ENCODE measurements around the gene CYP27A1. TPM values are rescaled to one million over a fixed set of nuclear protein-coding genes. Genes with fewer than 3 reads are reported as not detected.

The CYP27A1 gene
- total and polyA plus RNA-seq, 7 donors = 9.3 to 48.4 (median 32.0) TPM

DNA sequence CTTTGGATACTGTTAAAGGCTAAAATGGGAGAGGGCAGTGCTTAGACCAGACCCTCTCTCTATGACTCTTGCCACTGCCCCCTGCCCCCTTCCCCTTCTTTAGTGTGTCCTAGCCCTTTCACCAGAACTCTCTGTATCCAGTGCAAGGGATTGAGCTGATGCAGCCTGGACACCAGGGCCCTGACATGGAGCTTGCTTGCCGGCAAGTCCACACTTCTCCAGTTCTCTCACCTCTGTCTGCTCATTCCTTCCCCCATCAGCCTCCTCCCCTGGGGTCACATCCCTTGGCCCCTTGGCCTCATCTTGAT, 76.1 kb downstream of the CYP27A1 start:
- H3K27ac ChIP-seq = no peak overlapping the region
- WGBS, 3 donors = 22 to 40% (median 22%) methylated on average over 1 of the region's 1 CpG
- no peaks in the 10 kb centered on the region for H3K9me3 ChIP-seq
- H3K4me3 ChIP-seq = no peak overlapping the region
- TF ChIP-seq, protein P1, sequence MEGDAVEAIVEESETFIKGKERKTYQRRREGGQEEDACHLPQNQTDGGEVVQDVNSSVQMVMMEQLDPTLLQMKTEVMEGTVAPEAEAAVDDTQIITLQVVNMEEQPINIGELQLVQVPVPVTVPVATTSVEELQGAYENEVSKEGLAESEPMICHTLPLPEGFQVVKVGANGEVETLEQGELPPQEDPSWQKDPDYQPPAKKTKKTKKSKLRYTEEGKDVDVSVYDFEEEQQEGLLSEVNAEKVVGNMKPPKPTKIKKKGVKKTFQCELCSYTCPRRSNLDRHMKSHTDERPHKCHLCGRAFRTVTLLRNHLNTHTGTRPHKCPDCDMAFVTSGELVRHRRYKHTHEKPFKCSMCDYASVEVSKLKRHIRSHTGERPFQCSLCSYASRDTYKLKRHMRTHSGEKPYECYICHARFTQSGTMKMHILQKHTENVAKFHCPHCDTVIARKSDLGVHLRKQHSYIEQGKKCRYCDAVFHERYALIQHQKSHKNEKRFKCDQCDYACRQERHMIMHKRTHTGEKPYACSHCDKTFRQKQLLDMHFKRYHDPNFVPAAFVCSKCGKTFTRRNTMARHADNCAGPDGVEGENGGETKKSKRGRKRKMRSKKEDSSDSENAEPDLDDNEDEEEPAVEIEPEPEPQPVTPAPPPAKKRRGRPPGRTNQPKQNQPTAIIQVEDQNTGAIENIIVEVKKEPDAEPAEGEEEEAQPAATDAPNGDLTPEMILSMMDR (IDR thresholded peaks at IDR 0.05) = no peak
- H3K27me3 ChIP-seq (ENCODE audit: insufficient read depth in 3 of 3, low read length in 2 of 3) = peaks cover 0 to 56% (median 15%) of the 10 kb centered on the region in 3 donors
- ATAC-seq = no peak
- DNase-seq = peak in 1 of 2 donors; percentile 23
- intact Hi-C loops (cut with DNase I) = loop anchor here in 1 of 2 donors (5.0 kb wide), 1 partner anchor 124 kb away; no protein-coding TSS in a partner anchor
- H3K36me3 ChIP-seq (ENCODE audit: insufficient read depth in 1 of 2, low read depth in 1 of 2) = no peaks in the 10 kb centered on the region
- H3K4me1 ChIP-seq = peaks cover 8% of the 10 kb centered on the region

DNA sequence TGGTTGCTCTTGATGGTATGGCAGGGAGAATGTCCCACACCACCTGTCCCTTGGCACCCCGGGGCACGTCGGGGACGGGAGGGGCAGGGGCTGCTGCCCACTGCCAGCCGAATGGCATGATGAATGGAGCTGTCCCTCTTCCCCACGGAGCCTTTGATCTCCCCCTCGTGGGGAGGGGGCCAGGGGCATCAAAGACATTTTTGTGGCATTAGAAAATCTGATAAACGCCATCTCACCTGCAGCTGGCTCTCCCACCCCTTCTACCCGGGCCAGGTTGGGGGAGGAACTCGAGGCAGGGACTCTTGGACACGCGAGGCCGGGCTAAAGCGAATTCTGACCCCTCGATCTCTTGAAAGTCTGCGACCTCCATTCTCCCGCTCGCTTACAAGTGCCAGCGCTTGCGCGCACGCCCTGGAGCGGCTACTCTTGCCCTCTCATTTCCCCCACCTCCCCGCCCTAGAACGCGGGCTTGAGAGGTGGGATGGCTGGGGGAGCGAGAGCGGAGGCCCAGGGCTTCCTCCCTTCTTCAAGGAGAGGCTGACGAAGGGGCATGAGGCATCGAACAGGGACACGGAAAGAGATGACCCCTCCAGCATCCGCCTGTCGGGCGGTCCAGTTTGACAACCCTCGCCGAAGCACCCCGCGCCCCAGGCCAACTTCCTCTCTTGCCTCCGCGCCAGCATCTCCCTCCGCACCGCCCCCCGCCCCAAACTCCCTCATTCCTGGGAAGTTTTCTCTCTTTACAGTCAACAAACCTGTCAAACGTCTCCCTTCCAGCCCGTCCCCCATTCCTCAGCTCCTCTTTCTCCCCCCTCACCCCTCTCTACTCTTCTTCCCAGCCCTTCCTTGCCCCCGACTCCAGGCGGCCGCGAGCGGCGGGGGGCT, 77.0 kb downstream of the CYP27A1 start:
- peaks cover 8% of the 10 kb centered on the region for H3K4me1 ChIP-seq
- H3K27me3 ChIP-seq (ENCODE audit: insufficient read depth in 3 of 3, low read length in 2 of 3) = peaks cover 0 to 56% (median 15%) of the 10 kb centered on the region in 3 donors
- WGBS, 3 donors = 7 to 12% (median 9%) methylated on average over 42 to 51 of the region's 51 CpGs
- no peaks in the 10 kb centered on the region for H3K36me3 ChIP-seq (ENCODE audit: insufficient read depth in 1 of 2, low read depth in 1 of 2)
- H3K9me3 ChIP-seq = no peaks in the 10 kb centered on the region
- ATAC-seq = no peak
- H3K27ac ChIP-seq = no peak overlapping the region
- DNase-seq = peak in 1 of 2 donors; percentile 42
- TF ChIP-seq, protein P1 (IDR thresholded peaks at IDR 0.05) = no peak
- intact Hi-C loops (cut with DNase I) = loop anchor here in 1 of 2 donors (5.0 kb wide), 1 partner anchor 123 kb away; no protein-coding TSS in a partner anchor
- H3K4me3 ChIP-seq = peak overlapping the region; percentile 52

DNA sequence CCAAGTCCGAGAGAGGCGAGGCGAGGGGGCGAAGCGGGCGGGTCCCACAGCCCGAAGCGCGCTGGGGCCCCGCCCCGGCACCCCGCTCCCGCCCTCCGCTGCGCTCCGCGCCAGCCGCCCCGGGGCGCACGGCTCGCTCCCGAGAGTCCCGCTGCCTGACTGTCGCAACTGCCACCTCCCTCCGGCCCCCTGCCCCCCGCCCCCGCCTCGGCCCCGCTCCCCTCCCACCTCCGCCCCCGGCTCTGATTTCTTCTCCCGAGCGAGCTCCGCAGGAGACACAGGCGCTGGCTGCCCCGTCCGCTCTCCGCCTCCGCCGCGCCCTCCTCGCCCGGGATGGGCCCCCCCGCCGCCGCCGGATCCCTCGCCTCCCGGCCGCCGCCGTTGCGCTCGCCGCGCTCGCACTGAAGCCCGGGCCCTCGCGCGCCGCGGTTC, 77.6 kb downstream of the CYP27A1 start, which contains the start of gene WNT6:
Gene WNT6 (plus strand): TSS at position 250 of the 432 bp plus-strand sequence. CDS start 233 bp downstream, outside the sequence.
- Histone ChIP-seq H3K36me3 (ENCODE audit: insufficient read depth in 1 of 2, low read depth in 1 of 2) (no peaks in the 10 kb centered on the region), H3K27ac (no peak within 1 kb of the TSS), H3K4me3 (peak within 1 kb of the TSS; percentile 52), H3K27me3 (ENCODE audit: insufficient read depth in 3 of 3, low read length in 2 of 3) (peaks cover 0 to 51% (median 15%) of the 10 kb centered on the region in 3 donors), H3K9me3 (no peaks in the 10 kb centered on the region), H3K4me1 (peaks cover 8% of the 10 kb centered on the region)
- intact Hi-C loops (cut with DNase I) = loop anchor here in 1 of 2 donors (5.0 kb wide), 1 partner anchor 123 kb away; no protein-coding TSS in a partner anchor
- peak in 2 of 4 donors; percentile 35 to 52 for ATAC-seq
- 0 to 1% (median 1%) methylated on average over 30 to 63 of the region's 64 CpGs for WGBS, 3 donors
- TF ChIP-seq, protein P1 (IDR thresholded peaks at IDR 0.05) = no peak
- peak in 1 of 2 donors; percentile 57 for DNase-seq

DNA sequence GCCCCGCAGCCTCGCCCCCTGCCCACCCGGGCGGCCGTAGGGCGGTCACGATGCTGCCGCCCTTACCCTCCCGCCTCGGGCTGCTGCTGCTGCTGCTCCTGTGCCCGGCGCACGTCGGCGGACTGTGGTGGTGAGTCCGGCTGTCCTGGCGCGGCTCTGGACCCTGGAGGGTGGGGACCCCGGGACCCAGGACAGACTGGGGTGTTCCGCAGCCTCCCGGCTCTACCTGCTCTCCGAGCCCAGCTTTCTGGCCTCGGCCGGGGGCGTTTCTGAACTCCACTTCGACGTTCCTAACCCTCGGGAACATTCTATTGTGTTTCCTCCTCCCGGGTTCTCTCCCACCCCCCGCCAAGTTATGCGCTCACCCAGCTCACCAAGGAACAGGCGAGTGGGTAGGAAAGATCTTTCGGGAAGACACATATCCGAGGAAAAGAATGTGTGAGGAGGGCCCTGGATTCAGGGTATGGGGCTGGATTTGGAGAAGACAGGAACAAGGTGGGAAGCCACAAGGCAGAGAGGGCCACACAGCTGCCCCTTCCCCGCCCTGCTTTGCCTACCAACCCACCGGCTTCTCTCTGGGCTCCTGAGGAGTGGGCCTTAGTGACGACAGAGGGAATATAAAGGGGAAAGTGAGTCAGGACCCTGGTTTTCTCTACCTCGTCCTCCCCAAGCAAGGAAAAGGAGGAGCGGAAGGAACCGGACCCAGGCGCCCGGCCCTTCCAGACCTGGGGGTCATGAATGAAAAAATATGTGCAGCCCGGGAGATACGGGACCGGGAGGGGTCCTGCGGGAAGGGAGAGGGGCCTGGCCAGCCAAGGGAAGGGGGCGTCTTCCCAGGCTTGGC, 78.3 kb downstream of the CYP27A1 start:
- H3K4me3 ChIP-seq = peak overlapping the region; percentile 52
- TF ChIP-seq, protein P1 (IDR thresholded peaks at IDR 0.05) = no peak
- H3K27ac ChIP-seq = no peak overlapping the region
- intact Hi-C loops (cut with DNase I) = loop anchor here in 1 of 2 donors (5.0 kb wide), 1 partner anchor 122 kb away; no protein-coding TSS in a partner anchor
- H3K36me3 ChIP-seq (ENCODE audit: insufficient read depth in 1 of 2, low read depth in 1 of 2) = no peaks in the 10 kb centered on the region
- WGBS, 3 donors = 2% methylated on average over 39 to 47 of the region's 47 CpGs
- peak in 1 of 4 donors; percentile 6 for ATAC-seq
- H3K4me1 ChIP-seq = peaks cover 8% of the 10 kb centered on the region
- peaks cover 0 to 48% (median 15%) of the 10 kb centered on the region in 3 donors for H3K27me3 ChIP-seq (ENCODE audit: insufficient read depth in 3 of 3, low read length in 2 of 3)
- no peaks in the 10 kb centered on the region for H3K9me3 ChIP-seq
- DNase-seq = peak in 1 of 2 donors; percentile 42

Data from psoas muscle (tissue), 8 donors.